Peyer's patch (tissue), 4 donors: ENCODE data around the gene ITM2C.

Experiments used
- CTCF ChIP-seq, 6 experiments: fragments of 450-650 bp in 4 of 6; fragments of 200-600 bp in 2 of 6; sonication (generic) in 1 of 6; IDR thresholded peaks; one replicate each; pipeline ENCODE4 v1.5.1; 2017 to 2019; ENCODE audit warnings: antibody characterized with exemption in 6 of 6, mild to moderate bottlenecking in 3 of 6, moderate library complexity in 1 of 6
- POLR2A ChIP-seq, 2 donors: fragments of 450-650 bp; IDR thresholded peaks; one replicate each; pipeline ENCODE4 v1.5.1; 2017; ENCODE audit warnings: antibody characterized with exemption in 2 of 2, mild to moderate bottlenecking in 2 of 2, moderate library complexity in 2 of 2

DNA sequence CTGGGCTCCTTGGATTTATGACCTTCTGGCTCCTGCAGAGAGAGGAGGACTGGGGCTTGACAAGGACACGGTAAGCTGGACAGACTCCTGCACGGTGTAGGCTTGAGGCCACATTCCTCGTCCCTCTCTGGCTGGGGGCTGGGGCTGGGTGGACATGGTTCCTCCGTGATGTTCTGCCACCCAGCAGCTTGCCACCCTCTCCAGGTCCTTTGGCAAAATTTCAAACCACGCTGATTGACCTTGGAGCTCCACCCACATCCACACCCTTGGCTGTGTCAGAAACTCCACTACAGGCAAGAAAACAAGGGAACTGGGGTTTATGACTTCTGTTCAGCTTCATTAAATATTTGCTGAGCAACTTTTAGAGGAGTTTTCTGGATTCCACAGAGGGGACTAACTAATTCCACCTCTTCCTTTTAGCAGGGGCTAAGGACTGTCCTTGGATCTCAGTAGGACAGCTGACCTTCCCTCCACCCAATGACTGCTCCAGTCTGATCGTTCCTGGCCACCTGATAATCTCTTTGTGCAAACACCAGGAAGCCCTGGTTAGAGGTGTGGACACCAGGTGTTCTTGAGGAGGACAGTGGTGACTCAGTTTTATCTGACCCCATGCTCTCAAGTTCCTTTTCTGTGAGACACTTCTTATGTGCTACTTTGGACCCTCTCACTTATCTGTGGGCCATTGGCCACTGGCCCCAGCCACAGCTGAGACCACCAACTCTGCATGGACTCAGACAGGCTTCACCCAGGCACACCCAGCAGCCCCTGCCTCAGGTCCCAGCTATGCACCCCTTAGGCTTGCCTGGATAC lies 31.0 kb downstream of the ITM2C start:
- TF ChIP-seq CTCF (IDR thresholded peaks at IDR 0.05) (no peak), POLR2A (IDR thresholded peaks at IDR 0.05) (peak; percentile 15 to 49)
